ENCODE results near the gene C1orf87.

C1orf87 gene, protein sequence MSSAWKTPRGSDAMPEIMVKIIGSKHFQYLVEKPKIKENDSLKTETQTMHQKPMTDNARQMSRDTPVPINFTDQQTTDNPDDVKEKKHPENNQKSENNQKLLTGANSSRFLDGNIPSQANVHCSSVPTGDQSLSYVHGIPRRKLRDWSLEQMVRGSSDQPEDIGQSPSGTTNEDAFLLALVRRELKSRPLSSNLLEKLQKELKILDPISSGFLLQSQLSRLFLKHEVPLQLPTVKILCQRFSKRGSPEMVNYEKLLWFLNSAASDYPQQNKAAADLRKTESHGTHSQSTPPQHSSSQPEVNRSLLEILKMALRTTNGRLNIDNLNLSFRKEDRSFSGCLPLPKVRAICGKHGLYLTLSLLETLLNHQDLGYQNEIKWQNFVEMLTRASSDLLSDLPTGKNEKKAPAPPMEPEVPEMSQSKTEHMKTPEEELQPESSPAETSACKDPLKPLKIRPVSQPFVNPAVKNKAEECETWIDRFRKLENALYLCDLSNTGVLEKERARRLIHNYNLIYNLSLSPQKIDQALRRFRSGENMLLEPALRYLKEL

GRCh38 chr1:60073605-60074278 lies at the start of gene C1orf87:
Gene C1orf87, minus strand, starts transcription at chr1:60073770. Its CDS starts 1,127 bp downstream, at chr1:60072643.
- Histone ChIP-seq H4K20me1 (ENCODE audit: insufficient read depth) (no peaks in the 10 kb centered on the region), H3K36me3 (ENCODE audit: insufficient read depth) (no peaks in the 10 kb centered on the region), H3K4me2 (no peak within 1 kb of the TSS), H3K27ac (no peak within 1 kb of the TSS), H3K79me2 (ENCODE audit: insufficient read depth, low read depth) (no peaks in the 10 kb centered on the region), H2AFZ (ENCODE audit: low read depth) (no peak within 1 kb of the TSS), H3K27me3 (ENCODE audit: insufficient read depth, low read depth) (no peaks in the 10 kb centered on the region), H3K4me3 (IDR thresholded peaks at IDR 0.05; ENCODE audit: insufficient read depth, low read depth, low read length) (no peak within 1 kb of the TSS), H3K4me1 (ENCODE audit: low read depth, poor library complexity, severe bottlenecking) (no peaks in the 10 kb centered on the region), H3K9ac (no peak within 1 kb of the TSS)
- TF ChIP-seq CTCF (conservative IDR thresholded peaks at IDR 0.05; ENCODE audit: low read depth, low read length) = no peak

GRCh38 chr1:60118085-60118484 lies 44.5 kb upstream of the C1orf87 start:
- H3K4me3 ChIP-seq (IDR thresholded peaks at IDR 0.05; ENCODE audit: insufficient read depth, low read depth, low read length) = no peak overlapping the region
- no peak for TF ChIP-seq CTCF (conservative IDR thresholded peaks at IDR 0.05; ENCODE audit: low read depth, low read length)

GRCh38 chr1:60114745-60115318 lies 41.3 kb upstream of the C1orf87 start:
- Histone ChIP-seq H4K20me1 (ENCODE audit: insufficient read depth) (no peaks in the 10 kb centered on the region), H3K4me3 (IDR thresholded peaks at IDR 0.05; ENCODE audit: insufficient read depth, low read depth, low read length) (no peak overlapping the region), H3K36me3 (ENCODE audit: insufficient read depth) (no peaks in the 10 kb centered on the region), H3K4me2 (no peak overlapping the region), H3K27me3 (ENCODE audit: insufficient read depth, low read depth) (no peaks in the 10 kb centered on the region), H2AFZ (ENCODE audit: low read depth) (no peak overlapping the region), H3K79me2 (ENCODE audit: insufficient read depth, low read depth) (no peaks in the 10 kb centered on the region), H3K4me1 (ENCODE audit: low read depth, poor library complexity, severe bottlenecking) (no peaks in the 10 kb centered on the region), H3K27ac (no peak overlapping the region), H3K9ac (no peak overlapping the region)
- TF ChIP-seq CTCF (conservative IDR thresholded peaks at IDR 0.05; ENCODE audit: low read depth, low read length) = no peak

More at GRCh38 chr1:60118085-60118484, 44.5 kb upstream of the C1orf87 start:
- H3K36me3 ChIP-seq (ENCODE audit: insufficient read depth) = no peaks in the 10 kb centered on the region
- no peak overlapping the region for H3K4me2 ChIP-seq
- no peaks in the 10 kb centered on the region for H3K4me1 ChIP-seq (ENCODE audit: low read depth, poor library complexity, severe bottlenecking)
- no peak overlapping the region for H3K9ac ChIP-seq
- H4K20me1 ChIP-seq (ENCODE audit: insufficient read depth) = no peaks in the 10 kb centered on the region
- no peaks in the 10 kb centered on the region for H3K27me3 ChIP-seq (ENCODE audit: insufficient read depth, low read depth)
- H2AFZ ChIP-seq (ENCODE audit: low read depth) = no peak overlapping the region
- no peaks in the 10 kb centered on the region for H3K79me2 ChIP-seq (ENCODE audit: insufficient read depth, low read depth)
- H3K27ac ChIP-seq = no peak overlapping the region

DNA sequence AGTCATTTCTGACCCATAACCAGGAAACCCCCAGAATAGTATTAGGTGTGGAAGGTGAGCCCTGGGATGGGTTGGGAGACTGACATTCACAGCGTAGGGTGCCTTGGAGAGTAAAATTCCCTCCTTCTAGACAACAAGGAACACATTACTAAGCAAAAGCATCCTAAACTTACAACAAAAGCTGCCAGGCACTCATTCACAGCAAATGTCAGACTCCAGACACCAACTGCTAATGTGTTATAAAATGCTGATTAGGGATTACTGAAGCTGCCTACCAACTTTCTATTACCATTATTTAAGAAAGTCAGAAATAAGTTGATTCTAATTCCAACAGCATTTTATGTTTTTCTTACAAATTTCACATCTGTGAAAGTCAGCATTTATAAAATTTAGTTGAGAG lies 40.0 kb upstream of the C1orf87 start:
- Histone ChIP-seq H3K4me3 (IDR thresholded peaks at IDR 0.05; ENCODE audit: insufficient read depth, low read depth, low read length) (no peak overlapping the region), H3K4me2 (no peak overlapping the region), H4K20me1 (ENCODE audit: insufficient read depth) (no peaks in the 10 kb centered on the region), H3K27ac (no peak overlapping the region), H3K79me2 (ENCODE audit: insufficient read depth, low read depth) (no peaks in the 10 kb centered on the region), H3K9ac (no peak overlapping the region), H3K36me3 (ENCODE audit: insufficient read depth) (no peaks in the 10 kb centered on the region), H2AFZ (ENCODE audit: low read depth) (no peak overlapping the region), H3K27me3 (ENCODE audit: insufficient read depth, low read depth) (no peaks in the 10 kb centered on the region), H3K4me1 (ENCODE audit: low read depth, poor library complexity, severe bottlenecking) (no peaks in the 10 kb centered on the region)
- TF ChIP-seq CTCF (conservative IDR thresholded peaks at IDR 0.05; ENCODE audit: low read depth, low read length) = no peak
